ENCODE measurements around the gene PLN.

Gene PLN

GRCh38 chr6:118537574-118537973 is 10.5 kb upstream of the PLN start:
- no peak for DNase-seq (ENCODE audit: low spot score)

GRCh38 chr6:118542184-118542952 is 5.7 kb upstream of the PLN start:
- DNase-seq (ENCODE audit: low spot score): no peak

GRCh38 chr6:118544105-118544504 is 4.0 kb upstream of the PLN start:
- no peak for DNase-seq (ENCODE audit: low spot score)

GRCh38 chr6:118546164-118546879 is 1.8 kb upstream of the PLN start:
- no peak for DNase-seq (ENCODE audit: low spot score)

- DNase-seq (ENCODE audit: low spot score): no peak
Measured at GRCh38 chr6:118546880-118547218, 1.2 kb upstream of the PLN start.

GRCh38 chr6:118548613-118549012 is 517 bp downstream of the PLN start:
- no peak for DNase-seq (ENCODE audit: low spot score)

GRCh38 chr6:118551063-118552053 is 3.3 kb downstream of the PLN start:
- peak; percentile 32 for DNase-seq (ENCODE audit: low spot score)

GRCh38 chr6:118553132-118553531 is 5.0 kb downstream of the PLN start:
- DNase-seq (ENCODE audit: low spot score): no peak

GRCh38 chr6:118554698-118555097 is 6.6 kb downstream of the PLN start:
- no peak for DNase-seq (ENCODE audit: low spot score)

GRCh38 chr6:118558464-118559217 is 10.5 kb downstream of the PLN start:
- no peak for DNase-seq (ENCODE audit: low spot score)

- no peak for DNase-seq (ENCODE audit: low spot score)
Measured at GRCh38 chr6:118559659-118560058, 11.6 kb downstream of the PLN start.

- no peak for DNase-seq (ENCODE audit: low spot score)
Measured at GRCh38 chr6:118562248-118562647, 14.2 kb downstream of the PLN start.

- no peak for DNase-seq (ENCODE audit: low spot score)
Measured at GRCh38 chr6:118562959-118563358, 14.9 kb downstream of the PLN start.

- peak; percentile 42 for DNase-seq (ENCODE audit: low spot score)
Measured at GRCh38 chr6:118565311-118565960, 17.3 kb downstream of the PLN start.

GRCh38 chr6:118567974-118568373 is 19.9 kb downstream of the PLN start:
- no peak for DNase-seq (ENCODE audit: low spot score)

GRCh38 chr6:118569498-118569897 is 21.4 kb downstream of the PLN start:
- DNase-seq (ENCODE audit: low spot score): no peak

- DNase-seq (ENCODE audit: low spot score): no peak
Measured at GRCh38 chr6:118571121-118571520, 23.0 kb downstream of the PLN start.

GRCh38 chr6:118574051-118574865 is 26.2 kb downstream of the PLN start:
- peak; percentile 46 for DNase-seq (ENCODE audit: low spot score)

GRCh38 chr6:118577972-118578371 is 29.9 kb downstream of the PLN start:
- DNase-seq (ENCODE audit: low spot score): peak; percentile 13

- DNase-seq (ENCODE audit: low spot score): no peak
Measured at GRCh38 chr6:118578617-118579016, 30.5 kb downstream of the PLN start.

Measured in LoVo (cell line).